GM12892 (cell line): ENCODE data around the gene XRCC3.

ENCODE experiments used
- POLR2A ChIP-seq: IDR thresholded peaks from 2 replicates; pipeline ENCODE4 v1.6.1; 2011; ENCODE audit warnings: low read depth, low read length, control low read depth
- POLR2AphosphoS5 ChIP-seq: IDR thresholded peaks from 2 replicates; pipeline ENCODE4 v1.6.1; 2011; ENCODE audit warnings: low read depth, low read length, control low read depth

DNA sequence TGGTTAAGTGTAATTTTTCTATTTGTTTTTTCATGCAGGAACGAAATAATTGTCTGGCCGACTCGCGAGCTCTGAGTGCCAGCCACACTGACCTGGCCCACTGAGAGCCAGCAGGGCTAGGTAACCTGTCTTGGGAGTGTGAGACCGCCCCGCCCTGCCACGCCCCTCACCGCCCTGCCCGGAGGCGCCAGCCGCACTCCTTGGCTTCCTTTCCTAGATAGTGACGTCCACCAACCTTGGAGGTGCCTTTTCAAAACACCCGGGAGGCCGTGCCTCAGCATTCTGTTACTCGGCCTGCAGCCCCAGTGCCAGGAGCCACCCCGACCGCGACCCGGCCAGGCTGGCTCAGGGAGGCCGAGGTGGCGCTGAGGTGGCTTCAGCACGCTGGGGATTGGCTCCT is 21.7 kb downstream of the XRCC3 start:
- TF ChIP-seq POLR2A (no peak; the same call in 1 of the 2 replicates), POLR2AphosphoS5 (no peak)
